ENCODE measurements around the gene TPRN. TPM values are rescaled to one million over a fixed set of nuclear protein-coding genes. Genes with fewer than 3 reads are reported as not detected.

Gene TPRN
- total and polyA plus RNA-seq, 2 donors (not counting 3 experiments of a cell fraction or from before 2014, with no cell fraction given) = 4.3 to 12.4 TPM

DNA sequence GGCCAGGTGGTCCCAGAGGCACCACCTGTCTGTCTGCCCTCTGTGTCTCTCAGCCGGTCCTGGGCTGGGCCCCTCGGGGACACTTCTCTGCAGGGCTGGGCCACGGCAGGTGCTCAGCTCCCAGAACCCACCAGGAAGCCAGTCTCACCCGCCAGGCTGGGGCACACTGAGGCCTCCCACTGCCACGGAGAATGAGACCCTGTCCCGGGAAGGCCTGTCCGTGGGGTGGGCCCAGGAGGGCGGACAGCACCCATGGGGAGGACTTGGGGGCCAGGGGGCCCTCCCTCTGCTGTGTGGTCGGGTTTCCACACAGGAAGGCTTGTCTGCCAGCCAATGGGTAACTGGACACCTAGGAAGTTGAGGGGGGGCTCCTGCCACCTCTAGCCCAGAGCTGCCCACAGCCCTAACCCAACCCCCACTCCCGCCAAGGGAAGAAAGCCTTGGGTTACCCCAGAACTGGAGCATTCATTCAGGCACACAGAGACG lies 36.4 kb upstream of the TPRN start:
- intact Hi-C loops (cut with micrococcal nuclease) (loop anchor here (1.0 to 5.0 kb wide), 3 partner anchors 14 to 450 kb away; partner anchors contain the start of gene RNF208), dilution Hi-C loops (cut with MboI; ENCODE audit: extremely low pct_ligation_motif_present, low sequenced_read_pairs) (no loop called here)
- TF ChIP-seq FOS (IDR thresholded peaks at IDR 0.05; ENCODE audit: borderline replicate concordance, insufficient read depth, low read length) (no peak), EZH2 (IDR thresholded peaks at IDR 0.05; ENCODE audit: borderline replicate concordance, low read depth, low read length, severe bottlenecking) (no peak), MYC (IDR thresholded peaks at IDR 0.05; ENCODE audit: low read depth, low read length) (no peak), JUN (IDR thresholded peaks at IDR 0.05; ENCODE audit: borderline replicate concordance, insufficient read depth, insufficient read length, low read depth) (no peak), POLR2AphosphoS5 (IDR thresholded peaks at IDR 0.05; ENCODE audit: insufficient read depth, low read depth, low read length) (no peak), POLR2A (IDR thresholded peaks at IDR 0.05; ENCODE audit: low read depth, low read length) (no peak), GATA2 (IDR thresholded peaks at IDR 0.05; ENCODE audit: insufficient read depth, insufficient read length, low read depth, low read length) (no peak)
- TF ChIP-seq, protein P1, sequence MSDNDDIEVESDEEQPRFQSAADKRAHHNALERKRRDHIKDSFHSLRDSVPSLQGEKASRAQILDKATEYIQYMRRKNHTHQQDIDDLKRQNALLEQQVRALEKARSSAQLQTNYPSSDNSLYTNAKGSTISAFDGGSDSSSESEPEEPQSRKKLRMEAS (IDR thresholded peaks at IDR 0.05; ENCODE audit: insufficient read depth, insufficient read length) = no peak
- TF ChIP-seq, protein P2, sequence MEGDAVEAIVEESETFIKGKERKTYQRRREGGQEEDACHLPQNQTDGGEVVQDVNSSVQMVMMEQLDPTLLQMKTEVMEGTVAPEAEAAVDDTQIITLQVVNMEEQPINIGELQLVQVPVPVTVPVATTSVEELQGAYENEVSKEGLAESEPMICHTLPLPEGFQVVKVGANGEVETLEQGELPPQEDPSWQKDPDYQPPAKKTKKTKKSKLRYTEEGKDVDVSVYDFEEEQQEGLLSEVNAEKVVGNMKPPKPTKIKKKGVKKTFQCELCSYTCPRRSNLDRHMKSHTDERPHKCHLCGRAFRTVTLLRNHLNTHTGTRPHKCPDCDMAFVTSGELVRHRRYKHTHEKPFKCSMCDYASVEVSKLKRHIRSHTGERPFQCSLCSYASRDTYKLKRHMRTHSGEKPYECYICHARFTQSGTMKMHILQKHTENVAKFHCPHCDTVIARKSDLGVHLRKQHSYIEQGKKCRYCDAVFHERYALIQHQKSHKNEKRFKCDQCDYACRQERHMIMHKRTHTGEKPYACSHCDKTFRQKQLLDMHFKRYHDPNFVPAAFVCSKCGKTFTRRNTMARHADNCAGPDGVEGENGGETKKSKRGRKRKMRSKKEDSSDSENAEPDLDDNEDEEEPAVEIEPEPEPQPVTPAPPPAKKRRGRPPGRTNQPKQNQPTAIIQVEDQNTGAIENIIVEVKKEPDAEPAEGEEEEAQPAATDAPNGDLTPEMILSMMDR (IDR thresholded peaks at IDR 0.05; ENCODE audit: extremely low read depth in 1 of 2, insufficient read depth in 1 of 2, low read depth in 1 of 2, low read length in 2 of 2) = no peak
- H3K9me1 ChIP-seq (replicated peaks; ENCODE audit: control insufficient read depth, extremely low read depth, insufficient read depth, low read length) = no peaks in the 10 kb centered on the region
- no peaks in the 10 kb centered on the region for H3K9me3 ChIP-seq (replicated peaks; ENCODE audit: control insufficient read depth, insufficient read depth, low read length)
- FAIRE-seq (no peak), DNase-seq (ENCODE audit: low read depth, low spot score) (no peak)
- no peak overlapping the region for H3K9ac ChIP-seq (replicated peaks; ENCODE audit: extremely low read depth, insufficient read depth, low read length)
- ChIA-PET POLR2A (no interaction called here), CTCF (interaction anchor here (0.6 to 2.5 kb wide), 66 partner anchors 8 to 459 kb away, joined by 3 to 63 read pairs (median 4); partner anchors contain the start of genes CYSRT1, MAN1B1, NDOR1 and NELFB)
- H3K79me2 ChIP-seq (ENCODE audit: control insufficient read depth, insufficient read depth, low read length) = peaks cover 9% of the 10 kb centered on the region
- no peaks in the 10 kb centered on the region for H3K4me1 ChIP-seq (ENCODE audit: control insufficient read depth, extremely low read depth, insufficient read depth, low read length)
- no peak overlapping the region for H3K27ac ChIP-seq (ENCODE audit: insufficient read depth, low read depth, low read length)
- no peaks in the 10 kb centered on the region for H3K27me3 ChIP-seq (ENCODE audit: control insufficient read depth in 2 of 2, insufficient read depth in 2 of 2, low read length in 2 of 2)
- H4K20me1 ChIP-seq (replicated peaks; ENCODE audit: control insufficient read depth, extremely low read depth, insufficient read depth, low read length) = no peaks in the 10 kb centered on the region
- BruUV-seq (replicated peaks) = no TSS peak
- H3K4me3 ChIP-seq (replicated peaks in 1 of 3; ENCODE audit: insufficient read depth in 1 of 3, low read depth in 1 of 3, low read length in 3 of 3) = no peak overlapping the region
- H3K36me3 ChIP-seq (ENCODE audit: control insufficient read depth in 2 of 2, extremely low read depth in 1 of 2, insufficient read depth in 2 of 2, low read length in 2 of 2) = no peaks in the 10 kb centered on the region
- H2AFZ ChIP-seq (ENCODE audit: low read depth, low read length) = no peak overlapping the region
- no peak overlapping the region for H3K4me2 ChIP-seq (ENCODE audit: insufficient read depth, low read length)
